Upper lobe of left lung (tissue), 6 donors: ENCODE data around the gene EXPH5. TPM values are rescaled to one million over a fixed set of nuclear protein-coding genes. Genes with fewer than 3 reads are reported as not detected.

ENCODE experiments used
- ATAC-seq, 2 donors: fragments of 200-7000 bp; cut with Tn5 transposase; one replicate each; pipeline ENCODE4 v1.9.1; 2022; ENCODE audit warnings: mild to moderate bottlenecking in 2 of 2, moderate library complexity in 2 of 2; ENCODE audit not compliant: low FRiP score in 2 of 2
- DNase-seq, 2 donors: peaks; one replicate each; pipeline ENCODE4 v3.0.0-alpha.2; 2019 to 2020
- H3K27ac ChIP-seq, 4 donors: fragments of 200-600 bp; sonication (generic); one replicate each; pipeline ENCODE4 v1.5.1; 2016 to 2019
- H3K27me3 ChIP-seq, 4 donors: fragments of 200-600 bp; sonication (generic); one replicate each; pipeline ENCODE4 v1.5.1; 2017 to 2019
- H3K36me3 ChIP-seq, 4 donors: fragments of 200-600 bp; sonication (generic); one replicate each; pipeline ENCODE4 v1.5.1; 2016 to 2019
- H3K4me1 ChIP-seq, 4 donors: fragments of 200-600 bp; sonication (generic); one replicate each; pipeline ENCODE4 v1.5.1; 2018 to 2019
- H3K4me3 ChIP-seq, 4 donors: fragments of 200-600 bp; sonication (generic); one replicate each; pipeline ENCODE4 v1.5.1; 2017 to 2019; ENCODE audit warnings: mild to moderate bottlenecking in 2 of 4, moderate library complexity in 1 of 4
- H3K9me3 ChIP-seq, 4 donors: fragments of 200-600 bp; sonication (generic); one replicate each; pipeline ENCODE4 v1.5.1; 2018 to 2019
- CTCF ChIP-seq, 6 experiments: fragments of 450-650 bp in 4 of 6; fragments of 200-600 bp in 2 of 6; sonication (generic) in 2 of 6; IDR thresholded peaks; one replicate each; pipeline ENCODE4 v1.5.1; 2016 to 2019; ENCODE audit warnings: antibody characterized with exemption in 6 of 6
- EP300 ChIP-seq, 4 donors: sonication (generic); formaldehyde crosslinking; IDR thresholded peaks; one replicate each; pipeline ENCODE4 v1.5.1; 2017; ENCODE audit warnings: antibody characterized with exemption in 4 of 4, control low read depth in 2 of 4
- POLR2A ChIP-seq, 4 donors: fragments of 450-650 bp; IDR thresholded peaks; one replicate each; pipeline ENCODE4 v1.5.1; 2016 to 2017; ENCODE audit warnings: antibody characterized with exemption in 4 of 4, mild to moderate bottlenecking in 2 of 4
- POLR2AphosphoS5 ChIP-seq, 2 donors: sonication (generic); formaldehyde crosslinking; IDR thresholded peaks; one replicate each; pipeline ENCODE4 v1.5.1; 2017; ENCODE audit warnings: antibody characterized with exemption in 2 of 2
- WGBS, 2 donors: methylation state at CpG; one replicate each; pipeline ENCODE4 v1.1.5; 2017 to 2018; 5-methylcytosine and 5-hydroxymethylcytosine counted together
- total RNA-seq, 6 donors: library from RNA; depleted of rRNA in 4 of 6; stranded (reverse); fragments of >200 nt in 4 of 6; gene quantifications; one replicate each; pipeline versions ENCODE4 v1.1.0 to v1.2.1, GENCODE V29; 2016 to 2021
- donor health status: DM: no; HTN: no; CAD: no; lungs with moderate emphysema.
- donor health status: DM: no; HTN: yes; CAD: no; lungs with severe emphysema.

EXPH5 gene
- total RNA-seq, 6 donors from 2014 or later = 12.8 to 47.0 (median 28.3) TPM

DNA sequence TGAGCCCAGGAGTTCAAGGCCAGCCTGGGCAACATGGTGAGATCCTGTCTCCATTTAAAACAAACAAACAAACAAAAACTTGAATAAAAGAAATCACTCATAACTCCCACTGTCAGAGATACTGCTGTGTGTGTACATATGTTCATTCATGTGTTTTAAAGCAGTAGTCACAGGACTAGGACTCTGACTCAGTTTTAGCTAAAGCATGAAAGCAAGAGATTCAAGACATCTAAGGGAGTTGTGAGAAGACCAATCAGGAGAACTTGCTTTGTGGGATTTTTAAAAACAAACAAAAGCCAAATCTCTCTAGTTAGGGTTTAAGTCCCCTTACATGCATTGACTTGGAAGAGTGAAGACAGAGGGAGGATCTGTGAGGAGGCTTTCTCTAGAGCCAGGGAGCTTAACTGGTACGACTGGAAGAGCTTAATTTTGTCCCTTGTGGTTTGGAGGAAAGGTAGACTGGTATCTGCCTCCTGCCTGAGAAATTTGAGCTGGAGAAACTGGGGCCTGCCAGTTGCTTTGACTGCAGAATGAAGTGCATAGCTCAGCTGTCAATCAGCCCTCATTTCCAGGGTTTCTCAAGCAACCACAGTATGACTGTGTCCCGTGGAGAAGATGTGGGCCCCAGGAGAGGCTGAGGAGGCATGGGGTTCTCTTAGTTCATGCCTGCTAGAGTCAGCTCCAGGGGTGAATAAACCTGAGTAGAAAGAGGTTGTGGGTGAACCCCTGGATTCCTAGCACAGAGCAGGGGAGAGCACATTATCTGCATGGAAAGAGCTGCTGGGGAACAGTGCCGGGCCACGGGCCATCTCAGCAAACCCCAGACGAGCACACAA is 30.6 kb downstream of the EXPH5 start:
- no peak for TF ChIP-seq POLR2AphosphoS5 (IDR thresholded peaks at IDR 0.05)
- Histone ChIP-seq H3K27me3 (no peaks in the 10 kb centered on the region), H3K4me1 (peaks cover 13 to 21% (median 18%) of the 10 kb centered on the region in 4 donors), H3K4me3 (no peak overlapping the region), H3K36me3 (no peaks in the 10 kb centered on the region), H3K27ac (peak overlapping the region in 1 of 4 donors; percentile 32), H3K9me3 (no peaks in the 10 kb centered on the region)
- no peak for DNase-seq
- ATAC-seq = no peak
- 81 to 93% methylated on average over 4 to 5 of the region's 5 CpGs for WGBS, 2 donors

- H3K27me3 ChIP-seq = no peaks in the 10 kb centered on the region
- H3K36me3 ChIP-seq = no peaks in the 10 kb centered on the region
- peak overlapping the region in 2 of 4 donors; percentile 25 to 58 for H3K27ac ChIP-seq
- DNase-seq (no peak), ATAC-seq (no peak)
- WGBS, 2 donors = 28 to 36% methylated on average over 3 of the region's 3 CpGs
- no peak overlapping the region for H3K4me3 ChIP-seq
- peaks cover 13 to 21% (median 17%) of the 10 kb centered on the region in 4 donors for H3K4me1 ChIP-seq
- H3K9me3 ChIP-seq = no peaks in the 10 kb centered on the region
- TF ChIP-seq EP300 (IDR thresholded peaks at IDR 0.05) = no peak
- no peak for TF ChIP-seq POLR2A (IDR thresholded peaks at IDR 0.05)
- TF ChIP-seq CTCF (IDR thresholded peaks at IDR 0.05) = no peak
- TF ChIP-seq POLR2AphosphoS5 (IDR thresholded peaks at IDR 0.05) = no peak
These were observed 32.0 kb downstream of the EXPH5 start for GRCh38 chr11:108561535-108561991.

GRCh38 chr11:108559904-108560303 is 33.7 kb downstream of the EXPH5 start:
- ATAC-seq (no peak), DNase-seq (no peak)
- WGBS, 2 donors = 67 to 68% methylated on average over 2 of the region's 2 CpGs
- TF ChIP-seq POLR2A (IDR thresholded peaks at IDR 0.05) (no peak), CTCF (IDR thresholded peaks at IDR 0.05) (no peak)
- H3K36me3 ChIP-seq = no peaks in the 10 kb centered on the region
- H3K27me3 ChIP-seq = no peaks in the 10 kb centered on the region
- peaks cover 13 to 21% (median 17%) of the 10 kb centered on the region in 4 donors for H3K4me1 ChIP-seq
- H3K27ac ChIP-seq = no peak overlapping the region
- H3K4me3 ChIP-seq = no peak overlapping the region
- no peaks in the 10 kb centered on the region for H3K9me3 ChIP-seq

- no peak overlapping the region for H3K4me3 ChIP-seq
- ATAC-seq = no peak
- peaks cover 13 to 21% (median 17%) of the 10 kb centered on the region in 4 donors for H3K4me1 ChIP-seq
- H3K27me3 ChIP-seq = no peaks in the 10 kb centered on the region
- TF ChIP-seq POLR2AphosphoS5 (IDR thresholded peaks at IDR 0.05) (no peak), CTCF (IDR thresholded peaks at IDR 0.05) (no peak), EP300 (IDR thresholded peaks at IDR 0.05) (no peak), POLR2A (IDR thresholded peaks at IDR 0.05) (no peak)
- WGBS, 2 donors = 19 to 43% methylated on average over 2 of the region's 2 CpGs
- no peak for DNase-seq
- H3K9me3 ChIP-seq = no peaks in the 10 kb centered on the region
- no peaks in the 10 kb centered on the region for H3K36me3 ChIP-seq
- peak overlapping the region in 1 of 4 donors; percentile 16 for H3K27ac ChIP-seq
These were observed 34.2 kb downstream of the EXPH5 start for GRCh38 chr11:108559340-108559739.

DNA sequence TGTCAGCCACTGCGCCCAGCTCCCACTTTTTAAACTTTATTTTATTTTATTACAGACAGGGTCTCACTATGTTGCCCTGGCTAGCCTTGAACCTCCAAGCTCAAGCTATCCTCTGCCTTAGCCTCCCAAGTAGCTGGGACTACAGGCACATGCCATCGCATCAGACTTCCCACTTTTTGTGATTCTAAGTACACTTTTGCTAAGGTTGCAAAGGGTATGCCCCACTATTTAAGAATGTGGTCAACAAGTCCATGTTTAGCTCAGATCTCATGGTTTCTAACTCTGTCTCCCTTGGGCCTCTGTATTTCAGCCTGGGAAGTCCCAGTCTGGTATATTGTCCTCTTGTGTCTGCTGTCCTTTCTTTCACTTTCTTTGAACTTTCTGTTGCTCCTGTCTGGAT is 35.3 kb downstream of the EXPH5 start:
- Histone ChIP-seq H3K27me3 (no peaks in the 10 kb centered on the region), H3K4me1 (peaks cover 13 to 21% (median 17%) of the 10 kb centered on the region in 4 donors), H3K4me3 (no peak overlapping the region), H3K27ac (no peak overlapping the region), H3K36me3 (no peaks in the 10 kb centered on the region), H3K9me3 (no peaks in the 10 kb centered on the region)
- no peak for TF ChIP-seq EP300 (IDR thresholded peaks at IDR 0.05)
- TF ChIP-seq POLR2AphosphoS5 (IDR thresholded peaks at IDR 0.05) = no peak
- no peak for TF ChIP-seq POLR2A (IDR thresholded peaks at IDR 0.05)
- TF ChIP-seq CTCF (IDR thresholded peaks at IDR 0.05) = no peak
- DNase-seq = no peak
- 88 to 95% methylated on average over 2 of the region's 2 CpGs for WGBS, 2 donors
- no peak for ATAC-seq
